Measurements from ENCODE around the gene OR2A14.
"Not testable (repeated sequence)": the region's sequence is repeated elsewhere in the genome, so short reads cannot be mapped to it uniquely, and the experiment has no call there.

The OR2A14 gene

GRCh38 chr7:144122876-144123275, at the start of gene OR2A14:
OR2A14 (plus strand) TSS chr7:144123176; CDS start chr7:144129113, 5,937 bp downstream.
- DNase-seq (ENCODE audit: low spot score) = no peak

- no peak for DNase-seq (ENCODE audit: low spot score)
Observed at GRCh38 chr7:144074374-144074773, 48.6 kb upstream of the OR2A14 start.

- no peak for DNase-seq (ENCODE audit: low spot score)
Observed at GRCh38 chr7:144085978-144086377, 37.0 kb upstream of the OR2A14 start, which contains the start of gene OR2A12. OR2A12 (plus strand) TSS chr7:144086278; CDS start chr7:144095108, 8,830 bp downstream.

GRCh38 chr7:144086730-144087129, 36.2 kb upstream of the OR2A14 start:
- DNase-seq (ENCODE audit: low spot score) = no peak

GRCh38 chr7:144087230-144087629, 35.7 kb upstream of the OR2A14 start:
- DNase-seq (ENCODE audit: low spot score) = no peak

- no peak for DNase-seq (ENCODE audit: low spot score)
Observed at GRCh38 chr7:144090667-144091066, 32.3 kb upstream of the OR2A14 start.

- DNase-seq (ENCODE audit: low spot score) = no peak
Observed at GRCh38 chr7:144098776-144099175, 24.2 kb upstream of the OR2A14 start.

- DNase-seq (ENCODE audit: low spot score) = no peak
Observed at GRCh38 chr7:144100607-144101006, 22.4 kb upstream of the OR2A14 start.

GRCh38 chr7:144102041-144102440, 20.9 kb upstream of the OR2A14 start:
- DNase-seq (ENCODE audit: low spot score) = no peak

- no peak for DNase-seq (ENCODE audit: low spot score)
Observed at GRCh38 chr7:144105211-144105610, 17.8 kb upstream of the OR2A14 start.

GRCh38 chr7:144109283-144109682, 13.7 kb upstream of the OR2A14 start, which contains the start of gene OR2A2:
OR2A2 (plus strand) TSS chr7:144109583; CDS start chr7:144109583, 0 bp downstream.
- DNase-seq (ENCODE audit: low spot score) = no peak

- DNase-seq (ENCODE audit: low spot score) = no peak
Observed at GRCh38 chr7:144110272-144110671, 12.7 kb upstream of the OR2A14 start.

GRCh38 chr7:144113651-144114050, 9.3 kb upstream of the OR2A14 start:
- no peak for DNase-seq (ENCODE audit: low spot score)

GRCh38 chr7:144118341-144118740, 4.6 kb upstream of the OR2A14 start:
- no peak for DNase-seq (ENCODE audit: low spot score)

GRCh38 chr7:144127714-144128334, 4.8 kb downstream of the OR2A14 start:
- DNase-seq (ENCODE audit: low spot score) = peak; percentile 60

GRCh38 chr7:144129601-144130000, 6.6 kb downstream of the OR2A14 start:
- not testable (repeated sequence) for DNase-seq (ENCODE audit: low spot score)

GRCh38 chr7:144130730-144131129, 7.8 kb downstream of the OR2A14 start:
- DNase-seq (ENCODE audit: low spot score) = no peak

GRCh38 chr7:144132262-144132661, 9.3 kb downstream of the OR2A14 start:
- DNase-seq (ENCODE audit: low spot score) = no peak

GRCh38 chr7:144133307-144133706, 10.3 kb downstream of the OR2A14 start:
- no peak for DNase-seq (ENCODE audit: low spot score)

GRCh38 chr7:144134116-144134515, 11.1 kb downstream of the OR2A14 start:
- no peak for DNase-seq (ENCODE audit: low spot score)

GRCh38 chr7:144137501-144137900, 14.5 kb downstream of the OR2A14 start:
- DNase-seq (ENCODE audit: low spot score) = no peak

- DNase-seq (ENCODE audit: low spot score) = no peak
Observed at GRCh38 chr7:144142187-144142586, 19.2 kb downstream of the OR2A14 start.

- DNase-seq (ENCODE audit: low spot score) = no peak
Observed at GRCh38 chr7:144144426-144144825, 21.4 kb downstream of the OR2A14 start.

- no peak for DNase-seq (ENCODE audit: low spot score)
Observed at GRCh38 chr7:144148224-144148827, 25.4 kb downstream of the OR2A14 start.

Data from HuH-7.5 (cell line).